HepG2 (cell line): ENCODE measurements around the gene CXCR2.

ENCODE experiments used
- CBX5 ChIP-seq: sonication (generic); formaldehyde crosslinking; IDR thresholded peaks from 2 replicates; pipeline ENCODE4 v1.4.0; 2020; ENCODE audit warnings: missing genetic modification reagents, borderline replicate concordance
- CTCF ChIP-seq: sonication (generic); formaldehyde crosslinking; IDR thresholded peaks from 2 replicates; pipeline ENCODE4 v1.5.0; 2020; ENCODE audit warnings: mild to moderate bottlenecking, missing genetic modification reagents, moderate library complexity
- NFE2L1 ChIP-seq: sonication (generic); formaldehyde crosslinking; IDR thresholded peaks from 2 replicates; pipeline ENCODE4 v1.4.0; 2020; ENCODE audit warnings: missing genetic modification reagents, mild to moderate bottlenecking, borderline replicate concordance
- RCOR2 ChIP-seq: IDR thresholded peaks from 2 replicates; pipeline ENCODE4 v1.6.1; 2016; ENCODE audit warnings: missing biosample characterization, missing genetic modification reagents
- ZNF34 ChIP-seq: sonication (generic); formaldehyde crosslinking; IDR thresholded peaks from 2 replicates; pipeline ENCODE4 v1.4.0; 2020; ENCODE audit warnings: mild to moderate bottlenecking, missing genetic modification reagents, borderline replicate concordance
- ZNF432 ChIP-seq: sonication (generic); formaldehyde crosslinking; IDR thresholded peaks from 2 replicates; pipeline ENCODE4 v1.5.0; 2020; ENCODE audit warnings: missing genetic modification reagents, mild to moderate bottlenecking, borderline replicate concordance

- TF ChIP-seq CTCF (CRISPR knock-in tag) (no peak), ZNF34 (no peak), CBX5 (CRISPR knock-in tag) (no peak), NFE2L1 (no peak), RCOR2 (CRISPR knock-in tag) (no peak), ZNF432 (CRISPR knock-in tag) (no peak)
These were observed 44.1 kb upstream of the CXCR2 start for GRCh38 chr2:218081695-218082094.
